Hematopoietic multipotent progenitor cell treated with erythropoietin and hydrocortisone succinate and interleukin-3 and kit ligand, for 15 days (in vitro differentiated cells): ENCODE results near the gene GCAT.
A peak's percentile ranks its signal among the peaks of the same experiment; 100 is the strongest.

Experiments used
- DNase-seq: peaks from one replicate; pipeline ENCODE4 v3.0.0-alpha.2; 2015; ENCODE audit warnings: low spot score

GCAT gene

GRCh38 chr22:37809672-37810333 lies 2.1 kb downstream of the GCAT start:
- DNase-seq, result no peak

- DNase-seq, result no peak
These were observed 4.1 kb downstream of the GCAT start for GRCh38 chr22:37811867-37812266.

DNA sequence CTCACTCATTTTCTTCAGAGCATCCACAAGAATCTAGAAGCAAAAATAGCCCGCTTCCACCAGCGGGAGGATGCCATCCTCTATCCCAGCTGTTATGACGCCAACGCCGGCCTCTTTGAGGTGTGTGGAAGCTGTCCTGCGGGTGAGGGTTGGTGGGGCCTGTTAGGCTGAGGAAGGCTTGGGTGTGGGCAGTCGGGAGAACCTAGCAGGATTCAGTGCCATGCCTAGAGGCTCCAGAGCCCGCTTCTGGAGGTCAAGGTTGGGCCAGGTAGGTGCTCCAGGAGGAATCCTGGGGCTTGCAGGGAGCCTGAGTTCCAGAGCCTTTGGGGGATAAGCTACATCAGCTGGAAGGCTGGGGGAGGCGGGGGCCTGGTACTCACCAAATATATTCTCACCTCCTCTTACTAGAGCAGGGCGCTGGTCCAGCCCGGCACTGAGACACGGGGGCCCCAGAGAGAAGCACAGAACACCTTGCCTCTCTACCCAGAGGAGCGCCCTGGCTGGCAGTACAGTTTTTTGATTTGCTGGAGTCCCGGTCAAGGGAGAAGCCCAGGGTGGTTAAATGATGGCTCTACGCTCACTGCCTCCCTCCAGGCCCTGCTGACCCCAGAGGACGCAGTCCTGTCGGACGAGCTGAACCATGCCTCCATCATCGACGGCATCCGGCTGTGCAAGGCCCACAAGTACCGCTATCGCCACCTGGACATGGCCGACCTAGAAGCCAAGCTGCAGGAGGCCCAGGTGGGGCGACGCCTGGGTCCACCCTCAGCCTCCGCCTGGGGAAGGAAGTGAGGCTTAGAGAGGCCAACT lies 5.3 kb downstream of the GCAT start:
- DNase-seq, result no peak

DNA sequence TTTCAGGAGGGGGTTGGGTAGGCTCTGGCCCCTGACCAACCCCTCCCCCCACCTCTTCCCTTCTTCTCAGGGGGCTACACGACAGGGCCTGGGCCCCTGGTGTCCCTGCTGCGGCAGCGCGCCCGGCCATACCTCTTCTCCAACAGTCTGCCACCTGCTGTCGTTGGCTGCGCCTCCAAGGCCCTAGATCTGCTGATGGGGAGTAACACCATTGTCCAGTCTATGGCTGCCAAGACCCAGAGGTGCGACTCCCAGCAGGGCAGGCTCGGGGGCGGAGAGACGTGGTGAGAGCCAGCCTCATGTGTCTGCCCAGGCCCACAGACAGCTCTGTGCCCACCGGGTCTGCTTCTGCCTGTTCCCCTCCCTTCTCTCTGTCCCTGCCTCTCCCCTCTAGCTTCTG lies 7.9 kb downstream of the GCAT start:
- no peak for DNase-seq

DNA sequence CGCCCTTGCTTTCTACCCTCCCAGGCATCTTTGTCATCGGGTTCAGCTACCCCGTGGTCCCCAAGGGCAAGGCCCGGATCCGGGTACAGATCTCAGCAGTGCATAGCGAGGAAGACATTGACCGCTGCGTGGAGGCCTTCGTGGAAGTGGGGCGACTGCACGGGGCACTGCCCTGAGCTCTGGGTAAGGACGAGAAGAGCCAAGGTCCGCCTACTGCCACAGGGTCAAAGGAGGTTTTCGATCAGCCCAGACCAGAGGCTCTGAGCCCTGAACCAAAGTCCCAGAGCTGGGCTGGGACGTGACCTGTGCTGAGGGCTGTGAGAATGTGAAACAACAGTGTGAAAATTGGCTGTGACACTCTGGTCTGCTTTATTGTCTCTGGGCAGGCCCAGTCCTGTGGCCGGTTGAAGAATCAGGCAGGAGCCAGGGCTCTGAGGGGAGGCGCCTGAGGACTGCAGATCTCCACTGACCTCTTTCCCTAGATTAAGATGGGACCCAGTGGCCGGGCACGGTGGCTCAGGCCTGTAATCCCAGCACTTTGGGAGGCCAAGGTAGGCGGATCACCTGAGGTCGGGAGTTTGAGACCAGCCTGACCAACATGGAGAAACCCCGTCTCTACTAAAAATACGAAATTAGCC lies 8.9 kb downstream of the GCAT start:
- DNase-seq, result no peak

- DNase-seq, result peak; percentile 77
These were observed 10.1 kb downstream of the GCAT start for GRCh38 chr22:37817705-37818408.

GRCh38 chr22:37818409-37819104 lies 10.8 kb downstream of the GCAT start:
- peak; percentile 27 for DNase-seq

DNA sequence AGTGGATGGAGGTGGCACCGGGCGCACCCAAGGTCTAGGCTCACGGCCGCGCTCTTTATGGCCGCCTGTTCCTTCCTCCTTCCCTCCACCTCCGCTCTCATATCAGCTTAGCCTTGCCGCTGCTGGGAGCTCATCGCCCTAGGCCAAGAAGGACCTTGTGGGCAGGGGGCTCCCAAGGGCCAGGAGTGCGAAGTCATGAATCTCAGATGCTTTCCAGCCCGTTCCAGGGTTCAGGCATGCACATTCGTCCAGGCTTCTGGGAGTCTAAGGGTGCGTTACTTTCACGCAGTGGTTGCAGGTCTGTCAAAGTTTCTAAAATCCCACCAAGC lies 11.3 kb downstream of the GCAT start:
- no peak for DNase-seq

GRCh38 chr22:37820350-37820749 lies 12.6 kb downstream of the GCAT start:
- no peak for DNase-seq

- no peak for DNase-seq
These were observed 14.5 kb downstream of the GCAT start for GRCh38 chr22:37822079-37822833.

DNA sequence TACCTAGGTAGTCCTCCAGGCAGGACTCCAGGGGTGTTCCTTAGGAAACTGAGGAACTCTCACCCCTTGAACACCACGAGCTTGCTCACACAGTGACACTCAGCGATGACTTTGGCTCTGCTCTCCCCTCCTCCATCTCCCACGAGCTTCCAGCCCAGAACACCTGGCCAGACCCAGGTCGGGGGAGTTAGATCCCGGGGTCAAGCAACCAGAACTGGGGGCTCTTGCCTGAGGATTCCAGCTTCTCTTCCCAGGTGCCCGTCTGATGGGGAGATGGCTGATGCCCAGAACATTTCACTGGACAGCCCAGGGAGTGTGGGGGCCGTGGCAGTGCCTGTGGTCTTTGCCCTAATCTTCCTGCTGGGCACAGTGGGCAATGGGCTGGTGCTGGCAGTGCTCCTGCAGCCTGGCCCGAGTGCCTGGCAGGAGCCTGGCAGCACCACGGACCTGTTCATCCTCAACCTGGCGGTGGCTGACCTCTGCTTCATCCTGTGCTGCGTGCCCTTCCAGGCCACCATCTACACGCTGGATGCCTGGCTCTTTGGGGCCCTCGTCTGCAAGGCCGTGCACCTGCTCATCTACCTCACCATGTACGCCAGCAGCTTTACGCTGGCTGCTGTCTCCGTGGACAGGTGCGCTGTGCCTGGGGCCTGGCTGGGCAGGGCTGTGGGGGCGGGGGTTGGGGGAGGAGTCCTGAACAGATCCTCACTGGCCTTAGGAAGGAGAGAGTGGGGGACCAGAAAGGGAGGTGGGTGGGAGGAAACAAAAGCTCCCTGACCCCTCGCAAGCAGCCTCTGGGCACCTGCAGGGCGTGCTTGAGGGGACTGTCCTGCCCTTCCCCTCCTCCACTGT lies 15.6 kb downstream of the GCAT start, which contains the start of gene GALR3:
TSS of gene GALR3 (plus strand) at position 249 of the 852 bp plus-strand sequence. CDS start at position 274, 25 bp downstream.
- DNase-seq, result no peak

DNA sequence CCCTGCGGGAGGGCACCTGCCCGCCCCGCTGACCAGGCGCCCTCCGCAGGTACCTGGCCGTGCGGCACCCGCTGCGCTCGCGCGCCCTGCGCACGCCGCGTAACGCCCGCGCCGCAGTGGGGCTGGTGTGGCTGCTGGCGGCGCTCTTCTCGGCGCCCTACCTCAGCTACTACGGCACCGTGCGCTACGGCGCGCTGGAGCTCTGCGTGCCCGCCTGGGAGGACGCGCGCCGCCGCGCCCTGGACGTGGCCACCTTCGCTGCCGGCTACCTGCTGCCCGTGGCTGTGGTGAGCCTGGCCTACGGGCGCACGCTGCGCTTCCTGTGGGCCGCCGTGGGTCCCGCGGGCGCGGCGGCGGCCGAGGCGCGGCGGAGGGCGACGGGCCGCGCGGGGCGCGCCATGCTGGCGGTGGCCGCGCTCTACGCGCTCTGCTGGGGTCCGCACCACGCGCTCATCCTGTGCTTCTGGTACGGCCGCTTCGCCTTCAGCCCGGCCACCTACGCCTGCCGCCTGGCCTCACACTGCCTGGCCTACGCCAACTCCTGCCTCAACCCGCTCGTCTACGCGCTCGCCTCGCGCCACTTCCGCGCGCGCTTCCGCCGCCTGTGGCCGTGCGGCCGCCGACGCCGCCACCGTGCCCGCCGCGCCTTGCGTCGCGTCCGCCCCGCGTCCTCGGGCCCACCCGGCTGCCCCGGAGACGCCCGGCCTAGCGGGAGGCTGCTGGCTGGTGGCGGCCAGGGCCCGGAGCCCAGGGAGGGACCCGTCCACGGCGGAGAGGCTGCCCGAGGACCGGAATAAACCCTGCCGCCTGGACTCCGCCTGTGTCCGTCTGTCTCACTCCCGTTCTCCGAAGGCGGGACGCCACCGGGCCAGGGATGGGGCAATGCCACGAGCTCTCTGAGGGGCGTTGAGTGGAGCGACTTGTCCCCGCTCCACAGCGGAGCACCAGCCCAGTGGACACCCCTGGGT lies 17.2 kb downstream of the GCAT start:
- no peak for DNase-seq

DNA sequence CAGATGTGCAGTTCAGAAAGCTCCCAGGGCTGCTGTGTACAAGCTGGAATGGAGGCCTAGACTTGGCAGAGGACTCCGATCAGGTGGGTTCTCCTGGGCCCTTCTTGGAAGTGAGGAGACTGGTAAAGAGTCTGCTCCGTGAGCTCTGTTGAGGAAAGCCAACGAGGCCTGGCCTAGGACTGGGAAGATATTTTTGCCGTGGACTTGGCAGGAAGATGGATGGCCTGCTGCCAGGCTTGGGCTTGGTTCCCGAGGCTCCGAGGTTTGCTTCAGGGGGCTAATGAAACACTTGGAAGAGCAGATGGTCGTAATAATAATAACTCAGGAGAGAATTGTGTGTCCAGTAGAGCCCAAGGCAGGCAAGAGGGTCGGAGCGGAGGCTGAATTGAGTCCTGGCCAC lies 19.3 kb downstream of the GCAT start:
- DNase-seq, result no peak

DNA sequence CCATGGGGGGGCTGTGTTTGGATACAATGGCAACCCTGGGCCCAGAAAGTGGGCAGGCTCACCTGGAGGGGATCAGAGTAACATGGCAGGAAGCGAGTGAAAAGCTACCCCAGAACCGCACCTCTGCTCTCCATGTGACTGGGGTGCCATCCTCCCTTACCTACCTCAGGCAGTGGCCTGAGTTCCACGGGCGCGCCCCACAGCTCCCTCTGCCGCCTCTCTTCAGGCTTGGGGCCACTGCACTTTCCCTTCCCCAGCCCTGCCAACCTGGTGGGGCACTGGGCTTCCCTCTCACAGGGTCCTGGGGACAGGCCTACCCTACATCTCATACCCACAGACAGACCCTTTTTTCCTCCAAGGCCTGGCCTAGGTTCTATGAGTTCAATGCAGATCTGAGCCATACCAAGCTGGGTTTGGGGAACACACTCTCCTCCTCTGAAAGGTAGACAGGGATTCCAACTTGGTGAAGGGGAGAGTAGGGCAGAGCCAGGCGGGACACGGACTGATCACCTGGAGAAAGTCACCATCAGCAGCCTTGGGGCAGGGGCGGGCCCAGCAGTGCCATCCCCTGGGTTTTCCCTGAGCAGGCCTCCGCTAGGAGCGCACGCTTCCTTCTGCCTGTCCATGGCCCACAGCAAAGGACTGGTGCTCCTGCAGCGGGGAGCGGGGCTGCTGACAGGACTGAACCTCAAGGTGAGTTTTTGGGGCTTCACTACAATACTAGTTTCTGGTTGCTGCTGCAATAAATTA lies 22.5 kb downstream of the GCAT start:
- DNase-seq, result no peak

GRCh38 chr22:37831472-37831871 lies 23.7 kb downstream of the GCAT start:
- DNase-seq, result no peak

GRCh38 chr22:37832022-37832857 lies 24.5 kb downstream of the GCAT start:
- no peak for DNase-seq
